GM12892 (cell line): Measurements from ENCODE around the gene SLPI.

Experiments
- POLR2A ChIP-seq: IDR thresholded peaks from 2 replicates; pipeline ENCODE4 v1.6.1; 2011; ENCODE audit warnings: low read depth, low read length, control low read depth
- POLR2AphosphoS5 ChIP-seq: IDR thresholded peaks from 2 replicates; pipeline ENCODE4 v1.6.1; 2011; ENCODE audit warnings: low read depth, low read length, control low read depth

DNA sequence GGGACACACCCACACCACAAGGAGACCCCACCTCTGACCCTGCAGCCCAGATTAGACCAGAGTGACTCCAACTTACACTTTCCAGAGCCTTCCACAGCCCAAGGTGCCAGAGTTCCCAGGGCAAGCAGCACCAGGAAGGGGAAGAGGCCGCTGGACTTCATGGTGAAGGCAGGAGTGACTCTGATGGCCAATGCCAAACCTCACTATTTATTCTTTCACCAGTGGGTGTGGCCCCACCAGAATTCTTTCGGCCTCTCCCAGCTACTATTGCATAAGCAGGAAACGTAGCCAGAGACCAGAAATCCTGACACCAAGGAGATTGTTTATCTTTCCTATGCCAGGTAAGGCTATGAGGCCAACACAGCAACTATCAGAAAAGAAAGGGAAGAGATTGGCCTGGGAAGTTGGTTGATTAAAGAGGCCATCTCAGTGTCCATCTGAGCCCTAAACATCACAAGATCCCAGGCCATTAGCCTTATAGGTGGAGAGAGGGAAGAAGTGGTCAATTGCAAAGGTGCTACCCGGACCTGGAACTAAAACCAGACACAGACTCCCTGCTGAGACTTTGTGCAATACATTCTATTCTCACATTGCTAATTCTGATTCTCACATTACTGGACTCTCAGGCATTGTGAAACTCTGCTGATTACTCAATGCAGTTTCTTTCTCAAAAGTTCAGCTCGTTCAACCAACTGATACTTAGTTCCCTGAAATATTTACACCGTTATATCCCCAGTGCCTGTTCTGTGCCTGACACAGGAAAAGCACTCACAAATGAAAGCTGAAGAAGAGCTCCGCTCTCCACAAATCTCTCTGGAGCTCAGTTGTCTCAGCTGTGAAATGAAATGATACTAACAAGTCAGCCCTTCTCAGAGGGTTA is at the start of gene SLPI:
- TF ChIP-seq POLR2AphosphoS5 (no peak), POLR2A (no peak)
